Activated CD8-positive, alpha-beta T cell treated with anti-CD3 and anti-CD28 coated beads for 36 hours (primary cell): Measurements from ENCODE around the gene FMN1. TPM values are rescaled to one million over a fixed set of nuclear protein-coding genes. Genes with fewer than 3 reads are reported as not detected.

Experiments used
- ATAC-seq: fragments of 200-7000 bp; cut with Tn5 transposase; one replicate; pipeline ENCODE4 v1.10.0; 2021; ENCODE audit warnings: mild to moderate bottlenecking, moderate library complexity
- CTCF ChIA-PET: fragments of 350-600 bp; sonication (Branson Sonifier 250); formaldehyde crosslinking; loops from one replicate; lab custom pipeline; 2021; ENCODE audit warnings: antibody characterized with exemption; lab: Charles Lee
- POLR2A ChIA-PET: fragments of 350-600 bp; sonication (Branson Sonifier 250); formaldehyde crosslinking; loops from one replicate; lab custom pipeline; 2021; ENCODE audit warnings: antibody characterized with exemption; lab: Charles Lee
- DNase-seq: peaks from one replicate; pipeline ENCODE4 v3.0.0-alpha.2; 2020
- H3K27ac Mint-ChIP-seq: one replicate; pipeline ENCODE4 v1.8.0; 2021; ENCODE audit warnings: mild to moderate bottlenecking, mixed read lengths
- H3K27me3 Mint-ChIP-seq: one replicate; pipeline ENCODE4 v1.8.0; 2021; ENCODE audit warnings: mixed read lengths
- H3K36me3 Mint-ChIP-seq: one replicate; pipeline ENCODE4 v1.8.0; 2021; ENCODE audit warnings: low read depth, mixed read lengths
- H3K4me1 Mint-ChIP-seq: one replicate; pipeline ENCODE4 v1.8.0; 2021; ENCODE audit warnings: low read depth, mixed read lengths
- H3K4me3 Mint-ChIP-seq: one replicate; pipeline ENCODE4 v1.8.0; 2021; ENCODE audit warnings: mild to moderate bottlenecking, moderate library complexity, mixed read lengths
- H3K9me3 Mint-ChIP-seq: one replicate; pipeline ENCODE4 v1.8.0; 2021; ENCODE audit warnings: mixed read lengths
- intact Hi-C: fragments of 100-400 bp; cut with micrococcal nuclease; formaldehyde crosslinking; loops from one replicate; pipeline ENCODE4 v1.10.0; 2022
- total RNA-seq, 2 experiments: library from RNA; stranded (reverse); gene quantifications; one replicate each; pipeline ENCODE4 v1.2.3, GENCODE V29; 2021
- TF ChIP-seq, protein P1 (sequence below): fragments of 200-600 bp; IDR thresholded peaks from one replicate; pipeline ENCODE4 v1.8.0; 2022; ENCODE audit warnings: antibody characterized with exemption, mild to moderate bottlenecking

Gene FMN1
- total RNA-seq, 2 experiments from 2014 or later, result 0.07 TPM; not detected in 1

DNA sequence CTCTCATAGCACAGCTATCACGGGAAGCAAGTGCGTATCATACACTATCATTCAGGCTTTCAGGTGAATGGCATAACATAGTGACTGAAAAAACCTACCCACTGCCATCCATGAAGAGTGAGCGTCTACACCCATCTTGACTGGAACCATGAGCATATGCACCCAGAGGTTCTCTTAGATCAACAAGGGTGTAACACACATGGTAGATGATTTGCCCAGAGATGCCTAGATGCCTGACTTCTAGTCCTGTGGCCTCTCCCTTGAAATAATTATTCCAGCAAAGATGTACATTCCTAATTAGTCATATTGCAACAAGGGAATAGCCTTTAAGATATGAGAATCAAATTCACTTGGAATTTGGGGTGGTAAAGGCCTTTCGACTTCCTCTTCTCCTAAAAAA lies 248.3 kb downstream of the FMN1 start:
- CTCF ChIA-PET, result no interaction called here
- TF ChIP-seq, protein P1, sequence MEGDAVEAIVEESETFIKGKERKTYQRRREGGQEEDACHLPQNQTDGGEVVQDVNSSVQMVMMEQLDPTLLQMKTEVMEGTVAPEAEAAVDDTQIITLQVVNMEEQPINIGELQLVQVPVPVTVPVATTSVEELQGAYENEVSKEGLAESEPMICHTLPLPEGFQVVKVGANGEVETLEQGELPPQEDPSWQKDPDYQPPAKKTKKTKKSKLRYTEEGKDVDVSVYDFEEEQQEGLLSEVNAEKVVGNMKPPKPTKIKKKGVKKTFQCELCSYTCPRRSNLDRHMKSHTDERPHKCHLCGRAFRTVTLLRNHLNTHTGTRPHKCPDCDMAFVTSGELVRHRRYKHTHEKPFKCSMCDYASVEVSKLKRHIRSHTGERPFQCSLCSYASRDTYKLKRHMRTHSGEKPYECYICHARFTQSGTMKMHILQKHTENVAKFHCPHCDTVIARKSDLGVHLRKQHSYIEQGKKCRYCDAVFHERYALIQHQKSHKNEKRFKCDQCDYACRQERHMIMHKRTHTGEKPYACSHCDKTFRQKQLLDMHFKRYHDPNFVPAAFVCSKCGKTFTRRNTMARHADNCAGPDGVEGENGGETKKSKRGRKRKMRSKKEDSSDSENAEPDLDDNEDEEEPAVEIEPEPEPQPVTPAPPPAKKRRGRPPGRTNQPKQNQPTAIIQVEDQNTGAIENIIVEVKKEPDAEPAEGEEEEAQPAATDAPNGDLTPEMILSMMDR, result no peak
- no peak overlapping the region for H3K27ac Mint-ChIP-seq
- ATAC-seq (no peak), DNase-seq (no peak)
- H3K4me1 Mint-ChIP-seq, result no peaks in the 10 kb centered on the region
- no peak overlapping the region for H3K4me3 Mint-ChIP-seq
- H3K27me3 Mint-ChIP-seq, result no peaks in the 10 kb centered on the region
- intact Hi-C loops, result no loop called here
- no peaks in the 10 kb centered on the region for H3K36me3 Mint-ChIP-seq
- POLR2A ChIA-PET, result no interaction called here
- peaks cover 4% of the 10 kb centered on the region for H3K9me3 Mint-ChIP-seq

DNA sequence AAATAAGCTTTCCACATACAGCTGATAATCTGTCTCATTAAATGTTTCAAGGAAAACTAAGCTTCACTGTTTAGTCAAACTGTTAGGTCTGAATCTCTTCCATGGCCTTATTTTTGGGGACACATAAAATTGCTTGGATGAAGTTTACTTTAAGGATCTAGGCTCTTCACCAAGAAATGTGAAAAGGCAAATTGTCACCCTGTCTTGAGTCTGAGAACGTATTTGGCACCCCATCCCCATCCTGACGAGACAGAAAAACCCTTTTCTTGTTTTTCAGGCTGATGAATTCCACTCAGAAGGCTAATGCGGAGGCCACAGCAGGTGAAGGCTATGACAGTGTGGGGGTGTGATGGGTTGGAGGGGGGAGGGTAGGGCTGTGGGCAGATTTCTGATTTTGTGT lies 250.1 kb downstream of the FMN1 start:
- POLR2A ChIA-PET, result no interaction called here
- TF ChIP-seq, protein P1, result no peak
- DNase-seq, result no peak
- ATAC-seq, result no peak
- CTCF ChIA-PET, result no interaction called here
- no peak overlapping the region for H3K4me3 Mint-ChIP-seq
- intact Hi-C loops, result no loop called here
- H3K9me3 Mint-ChIP-seq, result peaks cover 2% of the 10 kb centered on the region
- H3K4me1 Mint-ChIP-seq, result no peaks in the 10 kb centered on the region
- no peaks in the 10 kb centered on the region for H3K36me3 Mint-ChIP-seq
- no peak overlapping the region for H3K27ac Mint-ChIP-seq
- no peaks in the 10 kb centered on the region for H3K27me3 Mint-ChIP-seq

DNA sequence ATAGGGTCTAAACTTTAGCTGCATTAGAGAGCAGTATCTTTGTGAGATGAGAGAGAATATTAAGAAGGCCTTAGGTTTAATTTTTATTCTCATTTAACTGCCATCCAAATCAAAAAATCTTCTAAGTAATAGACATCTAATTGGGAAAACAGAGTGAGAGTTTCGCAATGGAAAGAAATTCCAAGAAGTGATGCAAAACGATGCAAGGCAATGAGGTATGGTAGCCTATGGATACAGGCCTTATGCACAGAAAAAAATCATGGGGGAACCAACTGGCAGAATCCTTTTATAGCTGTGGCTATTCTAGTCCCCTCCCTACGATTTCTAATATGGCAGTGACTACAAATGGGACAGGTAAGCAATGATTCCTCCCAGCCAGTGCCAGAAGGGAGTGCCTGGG lies 250.8 kb downstream of the FMN1 start:
- Mint-ChIP-seq H3K27ac (no peak overlapping the region), H3K27me3 (no peaks in the 10 kb centered on the region), H3K4me3 (no peak overlapping the region), H3K4me1 (no peaks in the 10 kb centered on the region), H3K9me3 (no peaks in the 10 kb centered on the region), H3K36me3 (no peaks in the 10 kb centered on the region)
- DNase-seq, result no peak
- intact Hi-C loops, result no loop called here
- ATAC-seq, result no peak
- ChIA-PET POLR2A (no interaction called here), CTCF (no interaction called here)
- TF ChIP-seq, protein P1, result no peak

DNA sequence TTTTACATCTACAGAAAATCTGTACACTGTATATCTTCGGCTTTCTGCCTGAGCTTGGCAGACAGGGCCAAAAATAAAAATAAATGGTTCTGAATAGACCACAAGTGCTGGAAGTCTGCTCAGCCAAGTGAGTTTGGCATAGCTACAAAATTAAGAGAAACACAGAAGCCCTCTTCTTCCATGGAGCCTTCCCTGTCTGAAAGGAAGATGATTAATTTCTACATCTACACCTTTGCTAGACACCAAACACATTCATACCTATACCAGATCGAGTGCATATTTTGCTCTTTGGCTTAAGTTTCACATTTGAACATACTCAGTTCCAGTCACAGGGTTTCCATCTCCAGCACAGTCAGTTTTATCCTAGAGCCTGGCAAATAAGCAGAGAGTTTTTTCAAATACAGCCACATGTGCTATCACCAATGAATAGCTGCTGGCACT lies 252.1 kb downstream of the FMN1 start:
- intact Hi-C loops, result no loop called here
- no peaks in the 10 kb centered on the region for H3K36me3 Mint-ChIP-seq
- H3K4me1 Mint-ChIP-seq, result no peaks in the 10 kb centered on the region
- TF ChIP-seq, protein P1, result no peak
- H3K4me3 Mint-ChIP-seq, result no peak overlapping the region
- H3K9me3 Mint-ChIP-seq, result no peaks in the 10 kb centered on the region
- peaks cover 6% of the 10 kb centered on the region for H3K27me3 Mint-ChIP-seq
- ATAC-seq, result no peak
- ChIA-PET POLR2A (no interaction called here), CTCF (no interaction called here)
- no peak for DNase-seq
- H3K27ac Mint-ChIP-seq, result no peak overlapping the region

DNA sequence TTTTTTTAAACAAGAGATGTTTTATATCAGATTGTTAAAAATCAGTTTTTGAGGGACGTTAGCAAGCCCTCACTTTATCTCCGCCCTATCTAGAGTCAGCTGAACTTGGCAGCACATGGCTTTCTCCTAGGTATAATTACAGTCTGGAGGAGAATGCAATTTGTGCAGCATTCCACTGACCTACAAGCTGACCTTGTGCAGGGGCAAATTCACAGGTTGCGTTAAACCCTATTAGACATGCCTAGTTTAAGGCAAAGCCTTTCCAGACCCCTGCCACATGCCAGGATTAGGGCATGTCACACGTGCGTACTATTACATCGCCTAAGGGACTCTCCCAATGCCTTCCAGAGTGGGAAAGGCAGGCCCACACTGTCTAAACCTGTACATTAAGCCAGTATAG lies 252.7 kb downstream of the FMN1 start:
- H3K4me1 Mint-ChIP-seq, result no peaks in the 10 kb centered on the region
- TF ChIP-seq, protein P1, result no peak

More for the DNA sequence above, 252.7 kb downstream of the FMN1 start:
- intact Hi-C loops, result no loop called here
- no peaks in the 10 kb centered on the region for H3K36me3 Mint-ChIP-seq
- peaks cover 7% of the 10 kb centered on the region for H3K27me3 Mint-ChIP-seq
- DNase-seq (no peak), ATAC-seq (no peak)
- H3K27ac Mint-ChIP-seq, result no peak overlapping the region
- POLR2A ChIA-PET, result no interaction called here
- CTCF ChIA-PET, result no interaction called here
- H3K9me3 Mint-ChIP-seq, result no peaks in the 10 kb centered on the region
- H3K4me3 Mint-ChIP-seq, result no peak overlapping the region
